Keratinocyte (primary cell): ENCODE data around the gene UHMK1. TPM values are rescaled to one million over a fixed set of nuclear protein-coding genes. Genes with fewer than 3 reads are reported as not detected.
"Not testable (repeated sequence)": the region's sequence is repeated elsewhere in the genome, so short reads cannot be mapped to it uniquely, and the experiment has no call there.

Source experiments
- DNase-seq: peaks from one replicate; pipeline ENCODE4 v3.0.0-alpha.2; 2011; ENCODE audit warnings: low read depth, missing footprints, low spot score
- FAIRE-seq: peaks from 2 replicates; lab custom pipeline; 2011; peaks lifted over from hg19 to GRCh38; lab: Jason Lieb, UNC
- H2AFZ ChIP-seq: 2 replicates; pipeline ENCODE4 v1.6.0; 2012; ENCODE audit warnings: low read length, control low read depth, inconsistent platforms; ENCODE audit not compliant: control insufficient read depth
- H3K27ac ChIP-seq: 2 replicates; pipeline ENCODE4 v1.5.1; 2011; ENCODE audit warnings: low read length; ENCODE audit not compliant: control insufficient read depth, insufficient read depth
- H3K27me3 ChIP-seq: 3 replicates; pipeline ENCODE4 v1.6.0; 2011; ENCODE audit warnings: low read length; ENCODE audit not compliant: control insufficient read depth, insufficient read depth; ENCODE audit errors: extremely low read depth
- H3K36me3 ChIP-seq, 2 experiments: 2 replicates in 1 of 2; 3 replicates in 1 of 2; pipeline ENCODE4 v1.5.1; 2011; ENCODE audit warnings: low read length in 2 of 2, mild to moderate bottlenecking in 1 of 2; ENCODE audit not compliant: control insufficient read depth in 2 of 2, insufficient read depth in 2 of 2; ENCODE audit errors: extremely low read depth in 1 of 2
- H3K4me1 ChIP-seq: 3 replicates; pipeline ENCODE4 v1.5.1; 2011; ENCODE audit warnings: low read length; ENCODE audit not compliant: control insufficient read depth, insufficient read depth; ENCODE audit errors: extremely low read depth
- H3K4me2 ChIP-seq: 3 replicates; pipeline ENCODE4 v1.6.0; 2011; ENCODE audit warnings: low read depth, low read length; ENCODE audit not compliant: control insufficient read depth, insufficient read depth; ENCODE audit errors: extremely low read depth
- H3K4me3 ChIP-seq, 3 experiments: fragments of 200-600 bp in 1 of 3; sonication (generic) in 1 of 3; 2 replicates in 2 of 3; 3 replicates in 1 of 3; pipeline ENCODE4 v1.5.1; 2011 to 2016; ENCODE audit warnings: low read length in 3 of 3, mild to moderate bottlenecking in 3 of 3, control low read depth in 2 of 3, inconsistent platforms in 1 of 3, low read depth in 1 of 3, mixed read lengths in 1 of 3, mixed run types in 1 of 3, moderate library complexity in 1 of 3; ENCODE audit not compliant: control insufficient read depth in 2 of 3, insufficient read depth in 2 of 3; ENCODE audit errors: extremely low read depth in 1 of 3
- H3K79me2 ChIP-seq: 2 replicates; pipeline ENCODE4 v1.6.0; 2012; ENCODE audit warnings: low read length; ENCODE audit not compliant: control insufficient read depth, insufficient read depth
- H3K9ac ChIP-seq: 3 replicates; pipeline ENCODE4 v1.6.0; 2011; ENCODE audit warnings: low read length; ENCODE audit not compliant: control insufficient read depth, insufficient read depth; ENCODE audit errors: extremely low read depth
- H3K9me1 ChIP-seq: 3 replicates; pipeline ENCODE4 v1.6.0; 2011; ENCODE audit warnings: low read length; ENCODE audit not compliant: control insufficient read depth, insufficient read depth; ENCODE audit errors: extremely low read depth
- H3K9me3 ChIP-seq: 2 replicates; pipeline ENCODE4 v1.5.1; 2012; ENCODE audit warnings: low read depth, low read length; ENCODE audit not compliant: control insufficient read depth
- H4K20me1 ChIP-seq: 3 replicates; pipeline ENCODE4 v1.6.0; 2011; ENCODE audit warnings: low read length; ENCODE audit not compliant: control insufficient read depth, insufficient read depth; ENCODE audit errors: extremely low read depth
- EZH2 ChIP-seq: IDR thresholded peaks from one replicate; pipeline ENCODE4 v1.6.1; 2012; ENCODE audit warnings: inconsistent platforms, mild to moderate bottlenecking, low read length, moderate library complexity
- dilution Hi-C: fragments of 300-500 bp; cut with MboI; formaldehyde crosslinking; loops from one replicate; pipeline ENCODE4 v1.7.0; 2020; ENCODE audit warnings: low sequenced_read_pairs; ENCODE audit not compliant: extremely low pct_ligation_motif_present
- polyA minus RNA-seq, 3 experiments: library from RNA; depleted of rRNA, polyadenylated mRNA; stranded (reverse); fragments of >200 nt; gene quantifications; 1 replicate in 1 of 3; 2 replicates in 1 of 3; 3 replicates in 1 of 3; pipeline ENCODE4 v1.2.3, GENCODE V29; 2011
- polyA plus RNA-seq, 5 experiments: library from polyadenylated mRNA; depleted of rRNA in 3 of 5; stranded (reverse) in 3 of 5; stranded (forward) in 1 of 5; unstranded in 1 of 5; fragments of >200 nt; gene quantifications; 1 replicate in 1 of 5; 2 replicates in 3 of 5; 3 replicates in 1 of 5; pipeline versions ENCODE4 v1.2.1 to v1.2.3, GENCODE V29; 2011 to 2012; ENCODE audit warnings: missing spikeins in 2 of 5, low read depth in 1 of 5, low replicate concordance in 1 of 5
- TF ChIP-seq, protein P1 (sequence below), 3 experiments: IDR thresholded peaks in 1 of 3; conservative IDR thresholded peaks in 1 of 3; optimal IDR thresholded peaks in 1 of 3; 2 replicates in 2 of 3; 3 replicates in 1 of 3; pipeline versions ENCODE3 to v1.5.1; 2011; ENCODE audit warnings: low read length in 3 of 3, mild to moderate bottlenecking in 3 of 3, moderate library complexity in 2 of 3, control low read depth in 1 of 3, inconsistent platforms in 1 of 3; ENCODE audit not compliant: insufficient read depth in 2 of 3; ENCODE audit errors: extremely low read depth in 1 of 3

The UHMK1 gene, protein sequence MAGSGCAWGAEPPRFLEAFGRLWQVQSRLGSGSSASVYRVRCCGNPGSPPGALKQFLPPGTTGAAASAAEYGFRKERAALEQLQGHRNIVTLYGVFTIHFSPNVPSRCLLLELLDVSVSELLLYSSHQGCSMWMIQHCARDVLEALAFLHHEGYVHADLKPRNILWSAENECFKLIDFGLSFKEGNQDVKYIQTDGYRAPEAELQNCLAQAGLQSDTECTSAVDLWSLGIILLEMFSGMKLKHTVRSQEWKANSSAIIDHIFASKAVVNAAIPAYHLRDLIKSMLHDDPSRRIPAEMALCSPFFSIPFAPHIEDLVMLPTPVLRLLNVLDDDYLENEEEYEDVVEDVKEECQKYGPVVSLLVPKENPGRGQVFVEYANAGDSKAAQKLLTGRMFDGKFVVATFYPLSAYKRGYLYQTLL
- polyA plus RNA-seq = 24.6 to 45.1 TPM (median 26.9 TPM) in 3 replicates
- polyA plus RNA-seq (2011; ENCODE audit: low read depth) = 9.0 TPM
- polyA plus RNA-seq (2011; cell fraction: cytosol; rRNA removed) = 19.7 and 36.0 TPM in 2 replicates
- 14.9 and 21.3 TPM in 2 replicates for polyA plus RNA-seq (2011; cell fraction: nucleus; rRNA removed)
- 12.0 and 30.0 TPM in 2 replicates for polyA plus RNA-seq (2012; ENCODE audit: low replicate concordance)
- polyA minus RNA-seq = 23.2 to 83.0 TPM (median 46.1 TPM) in 3 replicates
- polyA minus RNA-seq (2011; cell fraction: cytosol; rRNA and poly(A)+ RNA removed) = 55.2 TPM
- 26.5 and 50.0 TPM in 2 replicates for polyA minus RNA-seq (2011; cell fraction: nucleus; rRNA and poly(A)+ RNA removed)

GRCh38 chr1:162497723-162498495 is at the start of gene UHMK1:
Gene UHMK1, plus strand, starts transcription at chr1:162497818. Its CDS starts 183 bp downstream, at chr1:162498001.
- no peak for TF ChIP-seq EZH2
- TF ChIP-seq, protein P1, sequence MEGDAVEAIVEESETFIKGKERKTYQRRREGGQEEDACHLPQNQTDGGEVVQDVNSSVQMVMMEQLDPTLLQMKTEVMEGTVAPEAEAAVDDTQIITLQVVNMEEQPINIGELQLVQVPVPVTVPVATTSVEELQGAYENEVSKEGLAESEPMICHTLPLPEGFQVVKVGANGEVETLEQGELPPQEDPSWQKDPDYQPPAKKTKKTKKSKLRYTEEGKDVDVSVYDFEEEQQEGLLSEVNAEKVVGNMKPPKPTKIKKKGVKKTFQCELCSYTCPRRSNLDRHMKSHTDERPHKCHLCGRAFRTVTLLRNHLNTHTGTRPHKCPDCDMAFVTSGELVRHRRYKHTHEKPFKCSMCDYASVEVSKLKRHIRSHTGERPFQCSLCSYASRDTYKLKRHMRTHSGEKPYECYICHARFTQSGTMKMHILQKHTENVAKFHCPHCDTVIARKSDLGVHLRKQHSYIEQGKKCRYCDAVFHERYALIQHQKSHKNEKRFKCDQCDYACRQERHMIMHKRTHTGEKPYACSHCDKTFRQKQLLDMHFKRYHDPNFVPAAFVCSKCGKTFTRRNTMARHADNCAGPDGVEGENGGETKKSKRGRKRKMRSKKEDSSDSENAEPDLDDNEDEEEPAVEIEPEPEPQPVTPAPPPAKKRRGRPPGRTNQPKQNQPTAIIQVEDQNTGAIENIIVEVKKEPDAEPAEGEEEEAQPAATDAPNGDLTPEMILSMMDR (optimal IDR thresholded peaks at IDR 0.05 in 1 of 3, IDR thresholded peaks at IDR 0.05 in 1 of 3, conservative IDR thresholded peaks at IDR 0.05 in 1 of 3; ENCODE audit: extremely low read depth in 1 of 3, insufficient read depth in 2 of 3, low read length in 3 of 3) = no peak
- peak within 1 kb of the TSS; percentile 78 for H3K27ac ChIP-seq
- no peaks in the 10 kb centered on the region for H3K27me3 ChIP-seq
- no peaks in the 10 kb centered on the region for H4K20me1 ChIP-seq
- dilution Hi-C loops = no loop called here
- no peaks in the 10 kb centered on the region for H3K9me3 ChIP-seq
- H3K36me3 ChIP-seq = peaks cover 6% of the 10 kb centered on the region in 2 experiments
- H2AFZ ChIP-seq = peak within 1 kb of the TSS; percentile 98
- no peak for FAIRE-seq
- H3K9me1 ChIP-seq = no peaks in the 10 kb centered on the region
- peaks cover 42% of the 10 kb centered on the region for H3K79me2 ChIP-seq
- DNase-seq = peak; percentile 33
- peak within 1 kb of the TSS; percentile 95 to 97 (median 97) for H3K4me3 ChIP-seq
- peaks cover 6% of the 10 kb centered on the region for H3K4me1 ChIP-seq
- peak within 1 kb of the TSS; percentile 87 for H3K9ac ChIP-seq
- H3K4me2 ChIP-seq = peak within 1 kb of the TSS; percentile 84

DNA sequence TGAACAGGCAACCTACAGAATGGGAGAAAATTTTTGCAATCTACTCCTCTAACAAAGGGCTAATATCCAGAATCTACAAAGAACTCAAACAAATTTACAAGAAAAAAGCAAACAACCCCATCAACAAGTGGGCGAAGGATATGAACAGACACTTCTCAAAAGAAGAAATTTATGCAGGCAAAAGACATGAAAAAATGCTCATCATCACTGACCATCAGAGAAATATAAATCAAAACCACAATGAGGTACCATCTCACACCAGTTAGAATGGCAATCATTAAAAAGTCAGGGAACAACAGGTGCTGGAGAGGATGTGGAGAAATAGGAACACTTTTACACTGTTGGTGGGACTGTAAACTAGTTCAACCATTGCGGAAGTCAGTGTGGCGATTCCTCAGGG is 43.3 kb upstream of the UHMK1 start:
- H2AFZ ChIP-seq, H3K4me1 ChIP-seq, H3K4me2 ChIP-seq, H3K27me3 ChIP-seq, H3K9me1 ChIP-seq, DNase-seq, FAIRE-seq, H4K20me1 ChIP-seq, dilution Hi-C loops, H3K27ac ChIP-seq, H3K9ac ChIP-seq, H3K79me2 ChIP-seq, H3K9me3 ChIP-seq, H3K36me3 ChIP-seq, H3K4me3 ChIP-seq: not testable (repeated sequence)
